Panc1 (cell line): ENCODE measurements around the gene ASXL1. TPM values are rescaled to one million over a fixed set of nuclear protein-coding genes. Genes with fewer than 3 reads are reported as not detected.
"Not testable (repeated sequence)": the region's sequence is repeated elsewhere in the genome, so short reads cannot be mapped to it uniquely, and the experiment has no call there.

ENCODE experiments used
- ATAC-seq: fragments of 200-7000 bp; cut with Tn5 transposase; 2 replicates; pipeline ENCODE4 v1.9.1; 2020; ENCODE audit warnings: mild to moderate bottlenecking, moderate library complexity
- BruUV-seq: library from RNA; stranded (reverse); fragments of 400-500 nt; replicated peaks from 2 replicates; lab custom pipeline; 2021; lab: Mats Ljungman, UMichigan
- CTCF ChIA-PET: fragments of 300-600 bp; sonication (Branson Sonifier 250); formaldehyde crosslinking; loops from one replicate; lab custom pipeline; 2022; ENCODE audit warnings: antibody characterized with exemption; lab: Charles Lee
- POLR2A ChIA-PET: fragments of 300-600 bp; sonication (Branson Sonifier 250); formaldehyde crosslinking; loops from one replicate; lab custom pipeline; 2022; ENCODE audit warnings: antibody characterized with exemption; lab: Charles Lee
- DNase-seq: peaks from one replicate; pipeline ENCODE4 v3.0.0-alpha.2; 2010; ENCODE audit warnings: low read depth, low spot score
- H3K27ac ChIP-seq: 2 replicates; pipeline ENCODE4 v1.5.1; 2011; ENCODE audit warnings: mild to moderate bottlenecking, low read length, inconsistent platforms
- H3K27me3 ChIP-seq: fragments of 200-500 bp; sonication (Bioruptor generic); 2 replicates; pipeline ENCODE4 v1.6.0; 2014; ENCODE audit warnings: low read length, inconsistent platforms; ENCODE audit not compliant: control insufficient read depth, insufficient read depth
- H3K36me3 ChIP-seq: fragments of 200-500 bp; sonication (Bioruptor generic); 2 replicates; pipeline ENCODE4 v1.5.1; 2014; ENCODE audit warnings: inconsistent platforms, mild to moderate bottlenecking, low read length, moderate library complexity; ENCODE audit not compliant: control insufficient read depth, insufficient read depth
- H3K4me1 ChIP-seq: 2 replicates; pipeline ENCODE4 v1.5.1; 2011; ENCODE audit warnings: inconsistent platforms, mild to moderate bottlenecking, low read length, moderate library complexity; ENCODE audit not compliant: control insufficient read depth, insufficient read depth
- H3K4me3 ChIP-seq, 2 experiments: 2 replicates each; pipeline ENCODE4 v1.5.1; 2011 to 2012; ENCODE audit warnings: low read depth in 2 of 2, low read length in 2 of 2, mild to moderate bottlenecking in 2 of 2, inconsistent platforms in 1 of 2, moderate library complexity in 1 of 2
- H3K9me3 ChIP-seq: fragments of 200-500 bp; sonication (Bioruptor generic); 2 replicates; pipeline ENCODE4 v1.5.1; 2014; ENCODE audit warnings: low read depth, mild to moderate bottlenecking, inconsistent platforms, low read length, moderate library complexity; ENCODE audit not compliant: control insufficient read depth, insufficient read depth
- CTCF ChIP-seq: fragments of 450-650 bp; IDR thresholded peaks from 2 replicates; pipeline ENCODE4 v1.5.1; 2017; ENCODE audit warnings: mild to moderate bottlenecking
- POLR2AphosphoS5 ChIP-seq: IDR thresholded peaks from 2 replicates; pipeline ENCODE4 v1.6.1; 2012; ENCODE audit warnings: mild to moderate bottlenecking, low read depth, low read length, moderate library complexity
- REST ChIP-seq, 2 experiments: IDR thresholded peaks; 2 replicates each; pipeline ENCODE4 v1.6.1; 2011 to 2012; ENCODE audit warnings: low read depth in 2 of 2, control low read depth in 1 of 2, low read length in 1 of 2, mild to moderate bottlenecking in 1 of 2, moderate library complexity in 1 of 2; ENCODE audit not compliant: insufficient read depth in 1 of 2
- SIN3A ChIP-seq: IDR thresholded peaks from 2 replicates; pipeline ENCODE4 v1.6.1; 2012; ENCODE audit warnings: low read depth, mild to moderate bottlenecking, low read length, moderate library complexity, borderline replicate concordance; ENCODE audit not compliant: insufficient read depth
- TCF7L2 ChIP-seq: IDR thresholded peaks from 2 replicates; pipeline ENCODE4 v1.6.1; 2011; ENCODE audit warnings: mild to moderate bottlenecking, low read depth, low read length, inconsistent platforms
- in situ Hi-C: cut with HindIII; loops from 2 replicates; pipeline ENCODE4 v1.10.0; 2016; ENCODE audit warnings: low sequenced_read_pairs, low pct_unique_long_range_greater_than_20kb
- intact Hi-C: fragments of 100-400 bp; cut with micrococcal nuclease; formaldehyde crosslinking; loops from one replicate; pipeline ENCODE4 v1.10.0; 2022; ENCODE audit not compliant: unreplicated experiment
- total RNA-seq: library from RNA; stranded (reverse); gene quantifications from one replicate; pipeline ENCODE4 v1.2.1, GENCODE V29; 2021; ENCODE audit not compliant: unreplicated experiment

Gene ASXL1
- total RNA-seq, 1 experiment from 2014 or later: 205 TPM

- CTCF ChIA-PET: no interaction called here
- ATAC-seq: no peak
- Histone ChIP-seq H3K27me3 (no peaks in the 10 kb centered on the region), H3K4me3 (no peak overlapping the region), H3K9me3 (no peaks in the 10 kb centered on the region), H3K27ac (no peak overlapping the region), H3K36me3 (no peaks in the 10 kb centered on the region), H3K4me1 (peaks cover 17% of the 10 kb centered on the region)
- BruUV-seq: no TSS peak
- POLR2A ChIA-PET: interaction anchor here (0.6 kb wide), 2 partner anchors 15 to 48 kb away, joined by 3 to 6 read pairs; no protein-coding TSS in a partner anchor
- DNase-seq: no peak
- TF ChIP-seq TCF7L2 (no peak), SIN3A (no peak), CTCF (no peak), POLR2AphosphoS5 (no peak), REST (IDR thresholded peaks at IDR 0.05; ENCODE audit: insufficient read depth in 1 of 2, low read depth in 2 of 2, low read length in 1 of 2) (no peak)
- in situ Hi-C loops: no loop called here
- intact Hi-C loops: no loop called here
These were observed 36.7 kb upstream of the ASXL1 start for GRCh38 chr20:32321390-32321789.

DNA sequence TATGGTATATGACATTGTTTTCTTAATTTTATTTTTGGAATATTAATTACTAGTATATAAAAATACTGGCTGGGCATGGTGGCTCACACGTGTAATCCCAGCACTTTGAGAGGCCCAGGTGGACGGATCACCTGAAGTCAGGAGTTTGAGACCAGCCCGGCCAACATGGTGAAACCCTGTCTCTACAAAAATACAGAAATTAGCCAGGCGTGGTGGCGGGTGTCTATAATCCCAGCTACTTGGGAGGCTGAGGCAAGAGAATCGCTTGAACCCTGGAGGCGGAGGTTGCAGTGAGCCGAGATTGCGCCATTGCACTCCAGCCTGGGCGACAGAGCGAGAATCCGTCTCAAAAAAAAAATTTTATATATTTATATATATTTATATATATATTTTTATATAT lies 35.9 kb upstream of the ASXL1 start:
- BruUV-seq, ATAC-seq, POLR2A ChIA-PET, H3K4me3 ChIP-seq, in situ Hi-C loops, H3K27ac ChIP-seq, H3K27me3 ChIP-seq, H3K36me3 ChIP-seq, CTCF ChIA-PET, H3K9me3 ChIP-seq, intact Hi-C loops, DNase-seq: not testable (repeated sequence)
- peaks cover 23% of the 10 kb centered on the region for H3K4me1 ChIP-seq

GRCh38 chr20:32323761-32324160 lies 34.4 kb upstream of the ASXL1 start:
- H3K36me3 ChIP-seq, intact Hi-C loops, H3K4me3 ChIP-seq, BruUV-seq, H3K9me3 ChIP-seq, in situ Hi-C loops, ATAC-seq, H3K27me3 ChIP-seq, CTCF ChIA-PET, DNase-seq: not testable (repeated sequence)
- Histone ChIP-seq H3K27ac (peak overlapping the region; percentile 25; the same call in 1 of the 2 replicates), H3K4me1 (peaks cover 23% of the 10 kb centered on the region)
- POLR2A ChIA-PET: interaction anchor here (0.5 kb wide), 1 partner anchor 177 kb away, joined by 9 read pairs; no protein-coding TSS in a partner anchor
